T-helper 2 cell treated with Interferon-gamma antibody and Interleukin-4, amounts not matched to agents 5 μg/mL and 100 μg/mL, for 36 hours (primary cell): ENCODE measurements around the gene LZTFL1.

Source experiments
- DNase-seq: peaks from one replicate; pipeline ENCODE4 v3.0.0; 2021; ENCODE audit warnings: low spot score
- H3K27ac Mint-ChIP-seq: one replicate; pipeline ENCODE4 v1.8.0; 2021; ENCODE audit warnings: mild to moderate bottlenecking, mixed read lengths
- H3K27me3 Mint-ChIP-seq: one replicate; pipeline ENCODE4 v1.8.0; 2021; ENCODE audit warnings: low read depth, mixed read lengths
- H3K36me3 Mint-ChIP-seq: one replicate; pipeline ENCODE4 v1.8.0; 2021; ENCODE audit warnings: low read depth, mixed read lengths
- H3K4me1 Mint-ChIP-seq: one replicate; pipeline ENCODE4 v1.8.0; 2021; ENCODE audit warnings: low read depth, mixed read lengths
- H3K4me3 Mint-ChIP-seq: one replicate; pipeline ENCODE4 v1.8.0; 2022; ENCODE audit warnings: mild to moderate bottlenecking, moderate library complexity, mixed read lengths
- H3K9me3 Mint-ChIP-seq: one replicate; pipeline ENCODE4 v1.8.0; 2021; ENCODE audit warnings: mixed read lengths

The LZTFL1 gene

GRCh38 chr3:45852828-45853227 is 10.9 kb upstream of the LZTFL1 start:
- peaks cover 9% of the 10 kb centered on the region for H3K4me1 Mint-ChIP-seq
- no peak overlapping the region for H3K27ac Mint-ChIP-seq
- peaks cover 81% of the 10 kb centered on the region for H3K27me3 Mint-ChIP-seq
- H3K9me3 Mint-ChIP-seq: peaks cover 19% of the 10 kb centered on the region
- H3K36me3 Mint-ChIP-seq: no peaks in the 10 kb centered on the region
- H3K4me3 Mint-ChIP-seq: no peak overlapping the region
- DNase-seq: no peak

GRCh38 chr3:45848392-45848791 is 6.5 kb upstream of the LZTFL1 start:
- no peak for DNase-seq
- Mint-ChIP-seq H3K36me3 (no peaks in the 10 kb centered on the region), H3K27me3 (peaks cover 79% of the 10 kb centered on the region), H3K9me3 (no peaks in the 10 kb centered on the region), H3K4me3 (no peak overlapping the region), H3K4me1 (peaks cover 26% of the 10 kb centered on the region), H3K27ac (no peak overlapping the region)

GRCh38 chr3:45844616-45845015 is 2.7 kb upstream of the LZTFL1 start:
- Mint-ChIP-seq H3K36me3 (no peaks in the 10 kb centered on the region), H3K27ac (no peak overlapping the region), H3K9me3 (peaks cover 4% of the 10 kb centered on the region), H3K27me3 (peaks cover 68% of the 10 kb centered on the region), H3K4me1 (peaks cover 27% of the 10 kb centered on the region), H3K4me3 (no peak overlapping the region)
- DNase-seq: no peak

- Mint-ChIP-seq H3K4me3 (peak overlapping the region; percentile 86), H3K4me1 (peaks cover 28% of the 10 kb centered on the region), H3K9me3 (peaks cover 4% of the 10 kb centered on the region), H3K27ac (no peak overlapping the region), H3K36me3 (no peaks in the 10 kb centered on the region), H3K27me3 (peaks cover 70% of the 10 kb centered on the region)
- DNase-seq: no peak
Observed at GRCh38 chr3:45842851-45843625, 1.1 kb upstream of the LZTFL1 start.

- Mint-ChIP-seq H3K27ac (peak overlapping the region; percentile 53), H3K36me3 (no peaks in the 10 kb centered on the region), H3K4me3 (peak overlapping the region; percentile 86), H3K27me3 (peaks cover 67% of the 10 kb centered on the region), H3K9me3 (peaks cover 4% of the 10 kb centered on the region), H3K4me1 (peaks cover 27% of the 10 kb centered on the region)
- peak; percentile 17 for DNase-seq
Observed at GRCh38 chr3:45841420-45841756, 531 bp downstream of the LZTFL1 start.

GRCh38 chr3:45838466-45838865 is 3.5 kb downstream of the LZTFL1 start:
- Mint-ChIP-seq H3K9me3 (peaks cover 4% of the 10 kb centered on the region), H3K4me1 (peaks cover 13% of the 10 kb centered on the region), H3K36me3 (no peaks in the 10 kb centered on the region), H3K27me3 (peaks cover 56% of the 10 kb centered on the region), H3K4me3 (no peak overlapping the region), H3K27ac (no peak overlapping the region)
- DNase-seq: no peak

- peaks cover 19% of the 10 kb centered on the region for H3K27me3 Mint-ChIP-seq
- no peak overlapping the region for H3K27ac Mint-ChIP-seq
- peaks cover 3% of the 10 kb centered on the region for H3K4me1 Mint-ChIP-seq
- no peak for DNase-seq
- no peak overlapping the region for H3K4me3 Mint-ChIP-seq
- H3K36me3 Mint-ChIP-seq: no peaks in the 10 kb centered on the region
- no peaks in the 10 kb centered on the region for H3K9me3 Mint-ChIP-seq
Observed at GRCh38 chr3:45832699-45833098, 9.2 kb downstream of the LZTFL1 start.

GRCh38 chr3:45830121-45830520 is 11.8 kb downstream of the LZTFL1 start:
- H3K27me3 Mint-ChIP-seq: peaks cover 4% of the 10 kb centered on the region
- H3K4me3 Mint-ChIP-seq: no peak overlapping the region
- H3K27ac Mint-ChIP-seq: no peak overlapping the region
- DNase-seq: no peak
- no peaks in the 10 kb centered on the region for H3K36me3 Mint-ChIP-seq
- H3K9me3 Mint-ChIP-seq: no peaks in the 10 kb centered on the region
- H3K4me1 Mint-ChIP-seq: peaks cover 6% of the 10 kb centered on the region

GRCh38 chr3:45826908-45827307 is 15.0 kb downstream of the LZTFL1 start:
- Mint-ChIP-seq H3K4me3 (no peak overlapping the region), H3K27ac (no peak overlapping the region), H3K36me3 (no peaks in the 10 kb centered on the region), H3K9me3 (no peaks in the 10 kb centered on the region), H3K4me1 (peaks cover 6% of the 10 kb centered on the region), H3K27me3 (no peaks in the 10 kb centered on the region)
- DNase-seq: no peak

- no peaks in the 10 kb centered on the region for H3K27me3 Mint-ChIP-seq
- H3K36me3 Mint-ChIP-seq: no peaks in the 10 kb centered on the region
Observed at GRCh38 chr3:45826321-45826720, 15.6 kb downstream of the LZTFL1 start.

GRCh38 chr3:45821127-45821526 is 20.8 kb downstream of the LZTFL1 start:
- DNase-seq: no peak
- peaks cover 5% of the 10 kb centered on the region for H3K9me3 Mint-ChIP-seq
- H3K36me3 Mint-ChIP-seq: no peaks in the 10 kb centered on the region
- H3K4me1 Mint-ChIP-seq: no peaks in the 10 kb centered on the region
- H3K27ac Mint-ChIP-seq: no peak overlapping the region
- no peak overlapping the region for H3K4me3 Mint-ChIP-seq
- peaks cover 3% of the 10 kb centered on the region for H3K27me3 Mint-ChIP-seq

More at GRCh38 chr3:45826321-45826720, 15.6 kb downstream of the LZTFL1 start:
- no peak for DNase-seq
- Mint-ChIP-seq H3K4me3 (no peak overlapping the region), H3K27ac (no peak overlapping the region), H3K9me3 (no peaks in the 10 kb centered on the region), H3K4me1 (peaks cover 4% of the 10 kb centered on the region)

GRCh38 chr3:45819543-45819942 is 22.4 kb downstream of the LZTFL1 start:
- H3K27ac Mint-ChIP-seq: no peak overlapping the region
- H3K4me1 Mint-ChIP-seq: no peaks in the 10 kb centered on the region
- DNase-seq: no peak

GRCh38 chr3:45817831-45818522 is 23.9 kb downstream of the LZTFL1 start:
- DNase-seq: no peak
- Mint-ChIP-seq H3K27me3 (peaks cover 17% of the 10 kb centered on the region), H3K27ac (no peak overlapping the region)

More at GRCh38 chr3:45819543-45819942, 22.4 kb downstream of the LZTFL1 start:
- H3K27me3 Mint-ChIP-seq: peaks cover 11% of the 10 kb centered on the region
- no peak overlapping the region for H3K4me3 Mint-ChIP-seq
- H3K9me3 Mint-ChIP-seq: peaks cover 5% of the 10 kb centered on the region
- H3K36me3 Mint-ChIP-seq: no peaks in the 10 kb centered on the region

GRCh38 chr3:45816544-45816943 is 25.4 kb downstream of the LZTFL1 start:
- DNase-seq: no peak
- H3K36me3 Mint-ChIP-seq: no peaks in the 10 kb centered on the region
- no peak overlapping the region for H3K27ac Mint-ChIP-seq
- H3K27me3 Mint-ChIP-seq: peaks cover 18% of the 10 kb centered on the region
- H3K4me1 Mint-ChIP-seq: no peaks in the 10 kb centered on the region
- H3K9me3 Mint-ChIP-seq: peaks cover 5% of the 10 kb centered on the region
- no peak overlapping the region for H3K4me3 Mint-ChIP-seq

More at GRCh38 chr3:45817831-45818522, 23.9 kb downstream of the LZTFL1 start:
- Mint-ChIP-seq H3K36me3 (no peaks in the 10 kb centered on the region), H3K4me3 (no peak overlapping the region), H3K4me1 (no peaks in the 10 kb centered on the region), H3K9me3 (peaks cover 5% of the 10 kb centered on the region)
